Karpas-422 (cell line): ENCODE measurements around the gene BACH2. TPM values are rescaled to one million over a fixed set of nuclear protein-coding genes. Genes with fewer than 3 reads are reported as not detected.

Source experiments
- DNase-seq: peaks from one replicate; pipeline ENCODE4 v3.0.0-alpha.2; 2015
- H2AFZ ChIP-seq: fragments of 200-600 bp; sonication (generic); 2 replicates; pipeline ENCODE4 v1.6.1; 2014; ENCODE audit warnings: antibody characterized with exemption, low read length, mixed read lengths
- H3K27ac ChIP-seq: fragments of 200-600 bp; sonication (generic); 2 replicates; pipeline ENCODE4 v1.5.1; 2014; ENCODE audit warnings: mild to moderate bottlenecking, low read length, moderate library complexity
- H3K27me3 ChIP-seq: fragments of 200-600 bp; sonication (generic); 2 replicates; pipeline ENCODE4 v1.6.1; 2014; ENCODE audit warnings: low read length, mixed read lengths
- H3K36me3 ChIP-seq: fragments of 200-600 bp; sonication (generic); 2 replicates; pipeline ENCODE4 v1.6.1; 2014; ENCODE audit warnings: low read length, mixed read lengths; ENCODE audit not compliant: insufficient read depth
- H3K4me1 ChIP-seq: fragments of 200-600 bp; sonication (generic); 2 replicates; pipeline ENCODE4 v1.6.1; 2014; ENCODE audit warnings: mild to moderate bottlenecking, low read length, mixed read lengths
- H3K4me2 ChIP-seq: fragments of 200-600 bp; sonication (generic); 2 replicates; pipeline ENCODE4 v1.6.1; 2014; ENCODE audit warnings: low read length, low read depth, mild to moderate bottlenecking; ENCODE audit not compliant: poor library complexity, severe bottlenecking
- H3K4me3 ChIP-seq: fragments of 200-600 bp; sonication (generic); 2 replicates; pipeline ENCODE4 v1.5.1; 2014; ENCODE audit warnings: mild to moderate bottlenecking, antibody characterized with exemption, low read length, mixed read lengths
- H3K79me2 ChIP-seq: fragments of 200-600 bp; sonication (generic); 2 replicates; pipeline ENCODE4 v1.6.1; 2014; ENCODE audit warnings: mild to moderate bottlenecking, low read length, mixed read lengths
- H3K9ac ChIP-seq: fragments of 200-600 bp; sonication (generic); 2 replicates; pipeline ENCODE4 v1.6.0; 2014; ENCODE audit warnings: low read length
- H3K9me2 ChIP-seq: fragments of 200-600 bp; sonication (generic), shearing (Covaris generic); replicated peaks from 2 replicates; pipeline ENCODE4 v1.6.0; 2014; ENCODE audit warnings: mild to moderate bottlenecking, low read length, moderate library complexity; ENCODE audit not compliant: insufficient read depth
- H3K9me3 ChIP-seq: fragments of 300-700, 200-600 bp; sonication (generic); 2 replicates; pipeline ENCODE4 v1.6.1; 2014; ENCODE audit warnings: low read length, mixed read lengths
- H4K20me1 ChIP-seq: fragments of 200-600 bp; sonication (generic); 2 replicates; pipeline ENCODE4 v1.6.1; 2014; ENCODE audit warnings: mild to moderate bottlenecking, antibody characterized with exemption, low read length, low read depth; ENCODE audit not compliant: insufficient read depth
- total RNA-seq: library from RNA; depleted of rRNA; stranded (reverse); fragments of >200 nt; shearing (Covaris generic); gene quantifications from 2 replicates; pipeline ENCODE4 v1.2.3, GENCODE V29; 2014; ENCODE audit warnings: low replicate concordance

BACH2 gene
- total RNA-seq, 1 experiment from 2014 or later = 3.2 TPM

- no peaks in the 10 kb centered on the region for H3K9me2 ChIP-seq
- H3K4me1 ChIP-seq = no peaks in the 10 kb centered on the region
- H3K36me3 ChIP-seq = no peaks in the 10 kb centered on the region
- DNase-seq = no peak
- no peak overlapping the region for H3K9ac ChIP-seq
- no peak overlapping the region for H3K4me3 ChIP-seq
- no peaks in the 10 kb centered on the region for H4K20me1 ChIP-seq
- H3K79me2 ChIP-seq = no peaks in the 10 kb centered on the region
- H3K27me3 ChIP-seq = no peaks in the 10 kb centered on the region
- no peaks in the 10 kb centered on the region for H3K9me3 ChIP-seq
- no peak overlapping the region for H3K4me2 ChIP-seq
- no peak overlapping the region for H2AFZ ChIP-seq
- no peak overlapping the region for H3K27ac ChIP-seq
These were observed 28.5 kb downstream of the BACH2 start for GRCh38 chr6:90268178-90268577.

- Histone ChIP-seq H3K9ac (no peak overlapping the region), H3K79me2 (no peaks in the 10 kb centered on the region), H2AFZ (no peak overlapping the region), H3K4me3 (no peak overlapping the region), H3K4me1 (no peaks in the 10 kb centered on the region), H3K9me2 (no peaks in the 10 kb centered on the region), H3K9me3 (no peaks in the 10 kb centered on the region), H3K4me2 (no peak overlapping the region), H3K36me3 (no peaks in the 10 kb centered on the region), H4K20me1 (no peaks in the 10 kb centered on the region), H3K27ac (no peak overlapping the region), H3K27me3 (no peaks in the 10 kb centered on the region)
- DNase-seq = no peak
These were observed 29.6 kb downstream of the BACH2 start for GRCh38 chr6:90266905-90267621.

GRCh38 chr6:90264561-90264960, 32.1 kb downstream of the BACH2 start:
- no peaks in the 10 kb centered on the region for H3K79me2 ChIP-seq
- no peaks in the 10 kb centered on the region for H3K36me3 ChIP-seq
- H3K4me3 ChIP-seq = no peak overlapping the region
- H3K27me3 ChIP-seq = no peaks in the 10 kb centered on the region
- H2AFZ ChIP-seq = no peak overlapping the region
- no peaks in the 10 kb centered on the region for H3K9me2 ChIP-seq
- H3K4me2 ChIP-seq = no peak overlapping the region
- no peaks in the 10 kb centered on the region for H4K20me1 ChIP-seq
- no peaks in the 10 kb centered on the region for H3K4me1 ChIP-seq
- no peak overlapping the region for H3K9ac ChIP-seq
- no peaks in the 10 kb centered on the region for H3K9me3 ChIP-seq
- no peak overlapping the region for H3K27ac ChIP-seq
- no peak for DNase-seq

- Histone ChIP-seq H3K27ac (no peak overlapping the region), H3K9me2 (no peaks in the 10 kb centered on the region), H3K4me2 (no peak overlapping the region), H3K9ac (no peak overlapping the region), H3K4me3 (no peak overlapping the region), H3K4me1 (no peaks in the 10 kb centered on the region), H3K27me3 (no peaks in the 10 kb centered on the region), H3K9me3 (no peaks in the 10 kb centered on the region), H3K36me3 (no peaks in the 10 kb centered on the region), H2AFZ (no peak overlapping the region), H4K20me1 (no peaks in the 10 kb centered on the region), H3K79me2 (no peaks in the 10 kb centered on the region)
- DNase-seq = no peak
These were observed 33.0 kb downstream of the BACH2 start for GRCh38 chr6:90263633-90264032.

- no peak overlapping the region for H3K4me3 ChIP-seq
- no peaks in the 10 kb centered on the region for H3K9me3 ChIP-seq
- no peaks in the 10 kb centered on the region for H4K20me1 ChIP-seq
These were observed 34.8 kb downstream of the BACH2 start for GRCh38 chr6:90261801-90262200.

GRCh38 chr6:90257486-90257738, 39.2 kb downstream of the BACH2 start:
- Histone ChIP-seq H3K9me2 (no peaks in the 10 kb centered on the region), H3K4me2 (no peak overlapping the region), H3K27ac (no peak overlapping the region), H3K4me3 (no peak overlapping the region), H4K20me1 (no peaks in the 10 kb centered on the region), H3K36me3 (no peaks in the 10 kb centered on the region), H2AFZ (no peak overlapping the region), H3K9ac (no peak overlapping the region), H3K79me2 (no peaks in the 10 kb centered on the region), H3K27me3 (no peaks in the 10 kb centered on the region), H3K4me1 (no peaks in the 10 kb centered on the region), H3K9me3 (no peaks in the 10 kb centered on the region)
- no peak for DNase-seq

More at GRCh38 chr6:90261801-90262200, 34.8 kb downstream of the BACH2 start:
- Histone ChIP-seq H3K36me3 (no peaks in the 10 kb centered on the region), H3K27me3 (no peaks in the 10 kb centered on the region), H3K27ac (no peak overlapping the region), H2AFZ (no peak overlapping the region), H3K9me2 (no peaks in the 10 kb centered on the region), H3K4me2 (no peak overlapping the region), H3K79me2 (no peaks in the 10 kb centered on the region), H3K9ac (no peak overlapping the region), H3K4me1 (no peaks in the 10 kb centered on the region)
- no peak for DNase-seq

- no peaks in the 10 kb centered on the region for H3K9me2 ChIP-seq
- no peak overlapping the region for H3K27ac ChIP-seq
- no peak overlapping the region for H2AFZ ChIP-seq
- no peak overlapping the region for H3K9ac ChIP-seq
- H3K4me3 ChIP-seq = no peak overlapping the region
- no peaks in the 10 kb centered on the region for H3K9me3 ChIP-seq
- H3K4me1 ChIP-seq = no peaks in the 10 kb centered on the region
- no peaks in the 10 kb centered on the region for H3K27me3 ChIP-seq
- no peak for DNase-seq
- H3K4me2 ChIP-seq = no peak overlapping the region
- H3K79me2 ChIP-seq = no peaks in the 10 kb centered on the region
- H4K20me1 ChIP-seq = no peaks in the 10 kb centered on the region
- H3K36me3 ChIP-seq = no peaks in the 10 kb centered on the region
These were observed 39.8 kb downstream of the BACH2 start for GRCh38 chr6:90256698-90257485.

- Histone ChIP-seq H2AFZ (no peak overlapping the region), H3K9me2 (no peaks in the 10 kb centered on the region), H3K9me3 (no peaks in the 10 kb centered on the region), H3K4me2 (no peak overlapping the region), H3K27me3 (no peaks in the 10 kb centered on the region), H3K9ac (no peak overlapping the region), H3K79me2 (no peaks in the 10 kb centered on the region), H3K27ac (no peak overlapping the region), H3K4me3 (no peak overlapping the region), H4K20me1 (no peaks in the 10 kb centered on the region), H3K36me3 (no peaks in the 10 kb centered on the region), H3K4me1 (peaks cover 5% of the 10 kb centered on the region; the same call in 1 of the 2 replicates)
- no peak for DNase-seq
These were observed 43.0 kb downstream of the BACH2 start for GRCh38 chr6:90253631-90254030.
